Activated T-cell treated with anti-CD3 and anti-CD28 coated beads for 48 hours (primary cell): ENCODE results near the gene FIGN.

Source experiments
- DNase-seq: peaks from one replicate; pipeline ENCODE4 v3.0.0-alpha.2; 2020; ENCODE audit warnings: low read depth

FIGN gene

DNA sequence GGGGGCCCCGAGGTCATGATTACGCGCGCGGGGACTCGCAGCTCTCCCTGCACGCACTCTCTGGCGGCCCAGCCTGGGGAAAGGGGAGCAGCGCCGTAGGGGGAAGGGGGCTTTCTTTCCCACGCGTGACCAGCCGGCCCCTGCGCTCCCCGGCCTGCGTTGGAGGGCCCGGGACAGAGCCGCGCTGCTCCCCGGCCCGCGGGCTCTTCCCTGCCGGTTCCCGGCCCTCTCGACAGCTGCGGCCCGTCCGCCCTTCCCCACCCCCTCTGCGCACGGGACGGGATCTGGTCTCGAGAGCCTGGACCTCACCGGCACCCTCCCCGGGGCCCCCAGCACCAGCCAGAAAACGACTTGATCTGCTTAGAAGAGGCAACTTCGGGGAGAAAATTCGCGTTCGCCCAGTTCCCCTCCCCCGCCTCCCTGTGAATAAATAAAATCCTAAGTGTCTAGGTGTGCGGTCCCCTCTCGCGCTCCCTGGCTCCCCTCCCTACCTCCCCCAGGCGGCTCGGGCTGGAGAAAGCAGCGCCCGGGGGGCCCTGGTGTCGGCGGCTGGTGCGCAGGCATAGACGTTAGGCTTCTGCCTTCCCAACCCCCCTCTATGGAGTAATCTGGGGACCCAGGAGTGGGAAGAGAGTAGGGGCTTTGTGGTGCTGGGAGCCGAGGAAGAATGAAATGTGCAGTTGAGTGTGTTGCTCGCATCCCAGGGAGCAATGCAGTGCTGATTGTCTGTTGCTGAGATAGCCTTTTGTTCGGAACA, 803 bp upstream of the FIGN start:
- DNase-seq: no peak

DNA sequence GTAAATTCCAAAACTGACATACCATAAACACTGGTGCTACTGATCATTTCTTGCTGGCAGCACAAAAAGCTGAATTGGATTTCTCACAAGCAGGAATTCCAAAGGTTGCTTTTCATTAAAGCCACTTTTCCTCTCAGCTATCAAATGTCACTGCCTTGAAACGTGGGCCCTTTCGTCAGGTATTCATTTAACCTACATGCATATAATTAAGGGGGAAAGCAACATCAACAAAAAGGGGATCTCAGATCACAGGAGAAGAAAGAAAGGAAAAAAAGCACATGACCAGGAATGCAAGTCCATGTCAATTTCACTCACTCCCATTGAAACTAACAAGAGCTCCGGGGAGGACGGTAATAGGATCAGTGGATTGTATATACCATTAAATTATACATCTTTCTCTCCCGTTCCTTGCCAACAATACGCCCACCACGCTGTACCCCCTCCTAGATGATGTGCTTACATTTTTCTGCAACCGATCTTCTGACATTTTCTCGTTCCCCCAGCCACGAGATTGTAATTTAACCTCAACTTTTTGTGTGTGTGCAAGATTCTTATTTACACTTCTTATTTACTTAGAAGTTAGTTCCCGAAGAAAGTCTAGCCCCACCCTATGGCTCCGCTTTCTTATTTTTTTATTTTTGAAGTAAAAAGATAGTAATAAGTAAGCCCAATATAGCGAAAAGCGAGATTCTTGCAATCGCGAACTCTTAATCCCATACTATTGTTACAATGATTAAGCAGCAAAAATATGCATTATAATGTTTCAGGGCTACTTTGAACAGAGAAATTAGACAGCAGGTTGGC, 725 bp downstream of the FIGN start:
- no peak for DNase-seq

DNA sequence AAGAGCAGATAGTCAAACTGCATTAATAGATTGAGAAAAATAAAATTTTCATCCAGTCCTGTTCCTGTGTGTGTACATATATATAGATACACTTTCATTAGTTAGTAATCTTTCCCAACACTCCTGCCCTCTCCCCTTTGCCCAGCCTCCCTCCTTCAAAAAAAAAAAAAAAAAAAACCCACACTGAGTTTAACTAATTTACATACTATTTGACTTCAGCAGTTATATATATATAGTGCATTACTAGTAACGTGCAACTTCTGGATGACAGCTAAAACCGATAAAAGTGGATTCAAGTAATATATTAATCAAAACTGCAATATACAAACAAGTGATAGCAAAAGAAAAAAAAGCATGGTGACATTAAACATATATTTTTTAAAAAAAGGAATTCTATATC, 1.4 kb downstream of the FIGN start:
- DNase-seq: no peak

DNA sequence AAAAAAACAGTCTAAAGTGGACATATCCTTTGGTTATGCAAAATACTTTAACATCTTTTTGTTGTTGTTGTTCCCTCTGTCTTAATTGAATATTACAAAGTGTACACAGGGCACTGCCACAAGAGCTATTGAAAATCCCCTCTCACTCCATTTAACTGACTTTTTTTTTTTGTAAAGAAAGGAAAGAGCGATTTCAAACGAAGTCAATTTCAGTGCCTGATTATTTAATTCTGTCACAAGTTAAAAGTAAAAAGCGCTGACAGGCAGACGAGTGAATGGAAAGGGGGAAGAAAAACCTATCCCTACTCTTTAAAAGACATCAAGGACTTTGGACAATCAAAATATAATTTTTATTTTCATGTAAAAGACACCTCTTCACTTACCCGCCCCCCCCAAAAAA, 1.9 kb downstream of the FIGN start:
- DNase-seq: no peak

DNA sequence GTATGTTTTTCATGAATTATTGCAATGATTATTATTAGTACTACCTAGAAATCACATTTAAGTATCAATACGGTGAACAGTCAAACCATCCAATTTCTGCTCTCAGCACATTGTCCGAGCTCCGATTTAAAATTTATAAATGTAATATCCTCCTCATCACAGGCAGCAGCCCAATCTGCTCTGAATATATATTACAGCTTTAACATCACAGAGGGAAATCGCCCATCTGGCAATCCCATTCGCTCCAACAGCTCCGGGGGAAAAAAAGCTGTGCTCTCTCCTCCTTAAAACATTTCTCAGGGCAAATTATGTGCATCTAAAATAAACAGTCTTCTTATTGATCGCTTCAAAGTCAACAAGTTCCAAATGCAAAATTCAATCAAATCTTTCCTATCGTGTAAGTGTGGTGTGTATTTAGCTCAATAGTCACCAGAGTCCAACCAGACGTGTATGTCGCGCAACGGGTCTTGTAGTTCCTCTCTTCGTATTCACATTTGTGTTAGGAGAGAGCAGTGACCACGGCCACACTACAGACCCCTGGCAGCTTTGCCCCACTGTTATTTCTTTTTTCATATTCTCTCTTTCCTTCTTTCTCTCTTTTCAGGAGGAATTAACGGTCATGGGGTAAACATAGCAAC, 2.4 kb downstream of the FIGN start:
- no peak for DNase-seq

DNA sequence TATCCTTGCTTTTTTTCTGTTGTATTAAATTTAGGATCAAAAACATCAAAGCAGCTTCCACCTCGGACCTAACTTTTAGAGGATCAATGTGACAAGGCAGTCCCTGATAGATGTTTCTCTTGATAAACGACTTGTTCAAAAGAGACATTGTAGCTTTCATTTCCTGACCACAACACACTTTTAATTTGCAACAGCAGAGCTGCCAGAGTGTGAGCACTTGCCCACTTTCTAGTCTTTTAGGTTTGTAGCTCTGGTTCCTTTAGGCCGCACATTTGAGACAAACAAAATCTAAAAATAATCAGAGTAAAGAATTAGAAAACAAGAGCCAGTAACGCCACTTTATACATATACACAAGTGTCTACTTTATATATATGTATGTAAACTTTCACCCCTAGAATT, 3.1 kb downstream of the FIGN start:
- no peak for DNase-seq

DNA sequence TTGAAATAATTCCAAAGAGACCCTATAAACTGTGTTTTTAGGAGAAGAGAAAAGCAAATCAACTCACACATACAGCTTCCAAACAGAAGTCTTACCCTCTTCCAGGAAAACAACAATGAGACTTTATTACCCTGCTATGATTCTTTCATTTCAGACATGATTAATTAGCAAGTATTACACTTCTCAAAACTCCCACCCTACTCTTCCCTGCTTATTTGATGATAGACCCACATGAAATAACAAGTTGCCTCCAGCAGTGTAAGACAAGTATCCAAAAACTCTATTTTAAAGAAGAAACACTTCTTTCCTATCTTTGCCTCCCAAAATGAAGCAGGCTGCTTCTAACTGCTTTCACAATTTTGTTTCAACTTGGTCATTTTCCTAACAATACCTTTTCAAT, 4.1 kb downstream of the FIGN start:
- no peak for DNase-seq

DNA sequence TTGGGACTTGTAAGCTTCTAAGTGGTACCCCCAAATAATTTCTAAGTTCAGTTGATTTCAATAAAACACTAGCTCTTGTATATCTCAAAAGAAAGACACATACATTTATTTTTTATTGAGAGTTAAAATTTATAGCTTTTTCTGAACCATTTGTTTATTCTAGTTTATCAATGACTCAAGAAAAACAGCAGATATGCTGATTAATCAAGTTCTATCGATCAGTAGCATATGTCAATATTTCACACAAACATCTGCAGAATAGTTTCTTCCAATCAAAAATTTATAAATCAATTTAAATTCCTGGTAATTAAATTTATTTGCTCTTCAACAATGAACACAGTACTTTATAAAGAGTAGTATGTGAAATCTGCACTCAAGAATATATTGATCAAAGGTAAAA, 5.3 kb downstream of the FIGN start:
- DNase-seq: no peak

DNA sequence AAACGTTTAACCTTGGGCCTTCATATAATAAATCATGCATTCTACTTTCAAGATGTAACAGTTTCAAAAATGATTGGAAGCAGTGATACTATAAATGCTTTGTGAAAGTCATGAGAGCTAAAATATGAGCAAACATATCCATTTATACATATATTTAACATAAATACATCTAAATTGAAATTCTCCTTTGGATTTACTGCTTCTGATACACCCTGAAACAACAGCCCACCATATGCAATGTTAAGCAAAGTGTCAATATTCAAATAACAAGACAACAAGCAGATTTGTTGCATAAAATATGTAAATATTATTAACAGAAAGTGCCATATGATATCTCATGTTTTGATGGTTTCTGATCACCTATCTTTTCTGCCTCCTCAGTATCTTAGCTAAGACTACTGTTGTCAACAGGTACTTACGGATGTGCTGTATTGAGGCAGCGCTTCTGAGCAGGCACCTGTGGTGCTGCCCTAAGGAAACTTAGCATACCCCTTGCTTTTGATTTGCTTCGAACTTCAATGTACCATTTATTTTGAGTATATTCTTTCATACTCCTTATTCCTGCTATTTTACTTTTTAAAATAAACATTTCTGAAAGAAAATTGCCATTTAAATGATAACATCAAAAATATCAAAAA, 6.1 kb downstream of the FIGN start:
- no peak for DNase-seq

DNA sequence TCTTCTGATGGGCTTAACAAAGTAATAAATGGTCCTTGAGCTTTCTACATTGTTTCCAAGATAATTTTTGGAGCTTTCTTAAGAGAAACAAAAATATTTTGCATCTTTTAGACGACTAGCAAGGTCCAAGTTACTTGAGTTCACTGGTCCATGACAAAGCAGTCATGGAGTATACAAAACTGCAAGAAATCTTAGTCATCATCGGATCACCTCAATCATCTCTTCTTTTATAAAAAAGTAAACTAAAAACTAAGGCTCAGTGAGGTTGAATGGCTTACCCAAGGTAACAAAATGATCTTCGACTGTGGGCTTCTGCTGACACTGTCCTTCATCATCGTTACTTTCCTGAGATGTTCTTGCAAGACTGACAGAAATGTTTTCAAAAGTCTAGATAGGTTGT, 11.9 kb downstream of the FIGN start:
- DNase-seq: no peak

DNA sequence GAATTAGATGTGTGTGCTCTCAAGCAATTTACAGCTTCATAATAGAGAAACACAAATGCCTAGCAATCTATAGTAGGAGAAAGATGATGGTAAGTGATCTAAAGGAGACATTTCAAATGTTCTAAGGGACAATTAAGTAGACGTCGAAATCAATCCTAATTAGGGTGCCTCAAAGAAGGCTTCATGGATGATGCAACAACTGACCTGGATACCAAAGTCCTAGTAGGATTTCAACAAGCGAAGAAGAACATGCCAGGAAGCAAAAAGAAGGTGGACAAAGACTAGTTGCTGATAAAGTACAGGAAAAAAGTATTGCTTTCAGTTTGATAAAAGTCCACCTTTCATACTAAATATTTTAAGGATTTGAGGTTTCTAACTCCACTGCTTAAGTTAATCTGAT, 12.5 kb downstream of the FIGN start:
- DNase-seq: no peak

DNA sequence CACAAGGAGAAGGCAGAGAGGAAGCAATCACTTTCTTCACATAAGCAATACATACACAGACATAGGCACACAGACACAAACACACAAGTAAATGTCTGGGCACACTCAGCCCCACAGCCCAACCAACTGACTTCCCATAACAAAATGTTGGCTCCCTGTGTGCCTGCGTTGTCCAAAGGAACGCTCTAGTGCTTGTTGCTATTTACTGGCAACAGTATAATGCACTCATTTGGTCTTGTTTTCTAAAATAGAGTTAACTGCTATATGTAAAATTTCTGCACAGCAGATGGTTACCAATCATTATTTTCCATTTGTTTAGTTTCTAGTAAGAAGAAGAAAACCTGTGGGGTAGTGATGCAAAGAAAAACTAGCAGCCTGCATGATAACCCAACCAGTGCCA, 16.5 kb downstream of the FIGN start:
- DNase-seq: no peak

DNA sequence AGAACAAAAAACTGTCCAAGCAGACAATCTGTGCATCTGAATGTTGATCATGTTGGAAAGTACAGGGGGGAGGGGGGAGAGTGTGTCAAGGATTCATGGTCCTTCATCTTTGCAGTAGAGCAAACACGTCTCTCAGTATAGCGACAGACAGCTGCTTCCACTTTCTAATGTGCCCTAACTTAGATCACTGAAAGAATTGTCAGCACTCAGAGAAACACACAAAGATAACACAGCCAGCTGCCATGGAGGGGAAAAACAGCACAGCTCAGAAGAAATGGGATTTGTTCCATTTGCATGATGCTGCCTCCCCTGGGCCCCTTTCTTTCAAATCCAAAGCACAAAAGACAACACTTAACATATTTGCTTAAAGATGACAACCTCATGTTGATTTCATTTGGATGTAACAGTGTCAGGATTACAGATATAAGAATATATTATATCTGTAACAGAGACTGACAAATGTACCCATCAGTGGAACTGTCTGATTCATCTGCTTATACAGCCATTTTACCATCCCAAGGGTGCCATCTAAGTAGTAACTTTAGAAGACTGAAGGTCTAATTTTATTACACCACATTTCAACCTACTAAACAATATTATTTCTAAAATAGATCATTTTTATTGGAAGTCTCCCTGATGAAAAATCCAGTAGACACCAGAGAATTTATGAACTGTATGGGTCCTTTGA, 17.7 kb downstream of the FIGN start:
- no peak for DNase-seq

DNA sequence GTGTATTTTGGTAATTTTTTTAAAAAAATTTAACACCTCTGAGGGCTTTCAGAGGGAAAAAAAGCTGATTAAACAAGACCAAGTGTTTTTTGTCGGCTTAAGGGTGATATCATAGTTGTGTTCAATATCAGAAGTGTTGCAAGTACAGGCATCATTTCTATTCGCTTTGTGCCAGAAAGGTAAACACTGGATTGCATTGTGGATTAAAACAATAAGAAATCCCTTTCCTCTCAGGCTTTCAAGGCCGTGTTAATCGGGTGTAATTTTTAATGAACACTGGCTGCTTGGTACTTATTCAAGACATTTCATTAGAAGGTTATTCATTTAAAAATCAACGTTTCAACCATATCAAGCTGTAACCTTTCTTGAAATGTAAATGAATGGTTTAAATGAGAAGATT, 18.3 kb downstream of the FIGN start:
- no peak for DNase-seq

DNA sequence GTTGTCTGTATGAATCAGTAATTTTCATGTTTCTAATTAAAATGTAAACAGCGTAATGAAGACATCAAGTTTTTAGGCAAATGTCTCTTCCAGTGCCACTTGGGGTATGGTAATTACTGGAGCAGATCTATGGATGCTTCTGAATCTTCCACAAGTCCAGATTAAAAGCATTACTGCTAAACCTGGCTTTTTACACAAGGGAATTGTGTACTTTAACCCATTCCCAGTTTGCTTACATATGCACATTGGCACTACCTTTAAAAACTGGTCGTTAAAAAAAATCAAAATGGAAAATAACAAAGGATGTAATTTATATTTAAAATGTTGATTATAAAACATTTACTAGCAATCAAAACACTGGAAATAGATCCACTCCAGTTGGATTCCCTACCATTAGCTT, 19.7 kb downstream of the FIGN start:
- DNase-seq: no peak

DNA sequence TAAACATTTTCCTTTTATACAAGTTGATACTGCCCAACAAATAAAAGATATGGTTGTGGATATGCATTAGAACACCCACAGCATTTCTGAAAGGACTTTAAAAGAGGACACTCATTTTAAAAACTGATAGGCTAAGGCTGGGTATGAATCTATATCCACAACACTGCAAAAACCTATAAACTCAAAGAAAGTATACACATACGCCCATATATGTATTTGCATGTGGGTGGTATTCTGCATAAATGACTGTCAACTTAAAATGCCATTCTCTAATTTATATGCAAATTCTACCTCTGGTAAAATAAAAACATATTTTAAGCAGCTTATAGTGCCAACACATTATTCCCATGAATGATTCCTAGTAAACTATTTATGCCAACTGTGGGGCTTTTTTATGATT, 20.1 kb downstream of the FIGN start:
- DNase-seq: no peak

DNA sequence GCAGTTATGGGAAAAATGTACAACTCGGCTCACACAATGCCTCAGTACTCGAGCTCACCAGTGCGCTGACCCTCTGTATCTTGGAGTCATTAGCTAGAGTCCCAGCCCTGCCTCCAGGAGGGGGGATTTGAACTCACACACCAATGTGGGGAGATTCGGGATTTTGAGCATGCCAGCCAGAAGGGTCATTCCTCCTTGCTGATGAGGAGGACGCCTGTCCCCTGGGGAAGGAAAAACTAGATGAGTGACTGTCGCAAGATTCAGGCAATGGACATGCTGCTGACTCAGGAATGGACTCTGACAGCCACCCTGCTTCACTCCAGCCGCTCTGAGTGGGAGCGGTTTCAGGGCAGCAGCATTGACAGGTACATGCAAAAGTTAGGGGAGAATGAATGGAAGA, 20.6 kb downstream of the FIGN start:
- DNase-seq: no peak

DNA sequence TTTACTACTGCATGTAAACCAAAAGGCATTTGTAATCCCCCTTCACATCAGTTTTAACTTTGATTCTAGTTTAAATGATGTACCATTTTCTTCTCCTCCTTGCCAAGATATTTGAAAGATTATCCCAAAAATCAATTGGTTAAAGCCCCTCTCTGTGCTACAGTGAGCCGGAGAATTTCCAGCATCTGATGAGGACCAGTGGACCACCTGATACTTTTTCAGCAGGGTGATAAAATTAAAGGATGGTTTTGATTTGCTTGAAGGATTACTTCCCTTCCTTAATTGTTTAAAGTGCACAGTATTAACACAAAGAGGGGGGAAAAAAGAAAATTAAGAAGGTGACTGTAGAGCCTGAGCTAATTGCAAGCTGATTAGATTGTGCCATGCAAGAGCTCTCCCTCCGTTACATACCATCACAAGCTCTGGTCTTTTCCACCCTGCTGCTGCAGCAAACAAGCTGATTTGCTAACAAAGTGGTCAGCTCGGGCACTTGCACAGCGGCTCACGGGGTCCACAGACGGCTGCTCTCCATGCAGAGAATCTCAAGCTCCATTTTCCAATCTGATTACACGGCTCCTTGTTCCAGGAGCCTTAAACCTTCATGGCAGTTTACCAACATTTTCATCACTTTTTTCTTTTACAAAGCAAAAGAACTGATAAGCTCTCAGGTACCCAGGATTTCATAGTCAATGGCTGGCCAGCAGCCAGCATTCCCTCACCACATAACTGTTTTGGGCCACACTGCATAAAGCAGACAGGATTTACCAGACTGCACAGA, 22.1 kb downstream of the FIGN start:
- no peak for DNase-seq

DNA sequence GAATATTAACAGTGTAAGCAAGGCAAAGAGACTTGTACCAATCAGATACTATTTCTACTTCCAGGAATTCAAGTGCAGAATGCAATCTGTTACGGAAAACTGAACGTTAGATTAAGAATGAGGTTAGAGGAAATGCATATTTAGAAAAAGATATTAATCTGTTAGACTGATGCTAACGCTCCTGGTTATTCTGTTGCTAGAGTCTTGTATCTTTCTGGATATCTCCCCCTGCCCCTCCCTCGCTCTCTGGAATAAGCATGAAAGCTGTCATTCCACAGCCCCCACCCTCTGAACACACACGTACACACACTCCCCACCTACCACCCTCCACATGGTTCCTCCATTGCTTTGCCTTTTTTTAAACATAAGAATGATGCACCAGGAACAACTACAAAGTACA, 24.1 kb downstream of the FIGN start:
- DNase-seq: no peak

DNA sequence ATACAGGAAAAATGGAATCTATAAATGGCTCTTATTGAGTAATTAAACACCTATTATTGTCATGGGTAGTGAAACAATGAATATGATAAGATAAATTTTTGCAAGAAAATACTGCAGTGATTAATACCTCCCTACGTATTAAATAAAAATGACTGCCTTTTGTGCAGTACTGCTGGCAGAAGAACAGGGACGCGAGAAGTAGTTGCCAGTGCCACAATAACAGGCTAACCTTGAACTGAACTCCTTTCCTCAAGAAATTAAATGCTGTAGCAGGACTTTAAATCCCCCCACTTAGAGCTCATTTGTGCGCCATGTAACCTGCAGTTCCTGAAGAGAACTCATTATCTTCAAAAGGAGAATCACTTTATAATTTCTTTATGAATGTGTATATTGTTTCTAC, 24.6 kb downstream of the FIGN start:
- DNase-seq: no peak

DNA sequence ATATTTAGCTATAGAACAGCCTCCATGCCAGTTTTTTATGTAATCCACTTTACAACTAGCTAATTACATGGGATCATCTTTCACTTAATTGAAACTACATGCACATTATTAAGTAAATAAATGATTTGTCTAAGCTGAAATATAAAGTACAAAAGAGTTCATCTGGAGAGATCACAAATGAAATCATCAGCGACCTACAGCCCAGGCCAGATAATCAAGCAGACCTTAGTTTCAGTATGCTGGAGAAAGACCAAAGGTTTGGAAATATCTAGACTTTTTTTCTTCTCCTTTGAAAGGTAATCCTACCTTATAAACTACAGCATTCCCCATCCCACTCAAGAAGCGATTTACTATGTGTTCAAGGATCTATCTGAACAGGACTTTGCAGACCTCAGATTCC, 26.5 kb downstream of the FIGN start:
- no peak for DNase-seq
